HG03135 (cell line): Measurements from ENCODE around the gene TMC3.

ENCODE experiments used
- ATAC-seq: cut with Tn5 transposase; IDR thresholded peaks from one replicate; pipeline ENCODE4 v1.9.1; 2021; ENCODE audit warnings: mild to moderate bottlenecking, moderate library complexity; ENCODE audit not compliant: unreplicated experiment

Gene TMC3

DNA sequence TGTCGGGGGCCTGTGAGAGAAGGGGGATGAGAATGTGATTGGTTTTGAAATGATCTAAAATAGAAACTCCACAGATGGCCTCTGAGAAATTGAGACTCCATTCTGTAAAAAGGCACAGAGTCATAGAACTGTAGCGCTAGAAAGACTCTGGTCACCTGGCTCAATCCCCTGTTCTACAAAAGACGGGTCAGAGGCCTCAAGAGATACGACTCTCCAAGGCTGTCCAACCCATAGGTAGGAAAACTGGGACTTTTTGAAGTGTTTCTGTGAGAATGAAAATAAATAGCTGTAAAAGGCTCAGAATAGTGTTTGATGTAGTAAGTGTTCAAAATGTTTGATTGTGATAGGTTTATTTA is 11.7 kb upstream of the TMC3 start:
- ATAC-seq = no peak

DNA sequence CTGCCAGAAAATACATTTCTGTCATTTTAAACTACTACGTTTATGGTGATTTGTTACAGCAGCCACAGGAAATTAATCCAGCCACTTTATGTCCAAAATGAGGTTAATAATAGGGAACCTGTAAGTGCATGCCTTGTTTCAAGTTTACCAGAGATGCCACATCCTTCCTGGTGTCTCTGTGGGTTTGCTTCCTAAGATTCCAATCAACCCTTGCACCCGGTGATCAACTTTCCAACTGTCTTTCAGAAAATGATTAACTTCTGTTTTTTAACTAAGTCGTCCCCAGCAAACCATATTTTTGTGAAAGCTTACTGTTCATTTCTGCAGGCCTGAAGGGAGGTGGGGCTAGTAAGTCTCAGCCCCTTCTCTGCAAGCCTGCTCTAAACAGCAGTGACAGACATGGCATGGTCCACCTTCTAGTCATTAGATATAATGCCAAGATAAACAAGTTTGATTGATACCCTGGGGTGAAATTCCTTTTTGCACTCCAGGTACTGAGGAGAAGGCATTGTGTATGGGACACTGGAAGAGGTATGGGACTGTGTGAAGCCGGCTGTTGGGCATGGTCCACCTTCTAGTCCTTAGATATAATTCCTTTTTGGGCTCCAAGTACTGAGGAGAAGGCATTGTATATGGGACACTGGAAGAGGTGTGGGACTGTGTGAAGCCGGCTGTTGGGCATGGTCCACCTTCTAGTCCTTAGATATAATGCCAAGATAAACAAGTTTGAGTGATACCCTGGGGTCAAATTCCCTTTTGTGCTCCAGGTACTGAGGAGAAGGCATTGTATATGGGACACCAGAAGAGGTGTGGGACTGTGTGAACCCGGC is 11.1 kb upstream of the TMC3 start:
- no peak for ATAC-seq

- no peak for ATAC-seq
Observed at GRCh38 chr15:81381720-81382119, 7.7 kb upstream of the TMC3 start.

- ATAC-seq = no peak
Observed at GRCh38 chr15:81380668-81381067, 6.7 kb upstream of the TMC3 start.

- ATAC-seq = no peak
Observed at GRCh38 chr15:81380203-81380602, 6.2 kb upstream of the TMC3 start.

DNA sequence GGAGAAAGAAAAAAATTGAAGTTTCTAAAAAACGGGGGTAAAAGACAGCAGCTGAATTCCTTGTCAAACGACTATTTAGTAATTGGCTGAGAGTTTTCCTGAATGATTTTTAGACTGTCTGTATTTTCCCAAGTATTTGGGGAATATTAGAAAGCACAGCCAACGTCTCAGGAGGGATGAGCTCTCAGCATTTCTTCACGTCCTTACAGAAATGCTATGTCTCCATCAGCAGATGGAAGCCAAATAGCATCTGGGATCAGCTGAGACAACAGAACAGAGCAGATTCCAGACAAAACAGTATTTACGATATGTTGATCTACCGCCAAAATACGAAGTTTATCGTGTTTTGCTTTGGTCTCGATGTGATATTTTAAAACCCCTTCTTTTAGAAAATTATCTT is 5.3 kb upstream of the TMC3 start:
- ATAC-seq = no peak

DNA sequence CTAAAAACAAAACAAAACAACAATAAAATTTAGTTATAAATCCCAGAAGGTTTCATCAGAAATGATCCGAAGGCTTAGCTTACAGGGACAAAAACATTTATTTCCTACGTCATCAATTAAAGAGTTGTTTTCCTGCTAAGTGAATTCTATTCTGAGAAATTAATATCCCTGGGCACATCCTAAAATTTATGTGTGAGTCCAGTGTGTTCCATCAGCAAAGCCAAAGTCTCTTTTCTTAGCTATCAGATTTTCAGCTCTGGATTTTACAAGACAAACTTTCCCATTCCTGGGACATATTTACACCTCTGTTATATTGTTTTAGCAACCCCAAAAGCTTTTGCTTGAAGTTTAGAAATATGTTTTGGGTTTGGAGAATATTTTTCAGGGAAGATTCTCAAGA is 4.4 kb upstream of the TMC3 start:
- no peak for ATAC-seq

- no peak for ATAC-seq
Observed at GRCh38 chr15:81377871-81378270, 3.9 kb upstream of the TMC3 start.

DNA sequence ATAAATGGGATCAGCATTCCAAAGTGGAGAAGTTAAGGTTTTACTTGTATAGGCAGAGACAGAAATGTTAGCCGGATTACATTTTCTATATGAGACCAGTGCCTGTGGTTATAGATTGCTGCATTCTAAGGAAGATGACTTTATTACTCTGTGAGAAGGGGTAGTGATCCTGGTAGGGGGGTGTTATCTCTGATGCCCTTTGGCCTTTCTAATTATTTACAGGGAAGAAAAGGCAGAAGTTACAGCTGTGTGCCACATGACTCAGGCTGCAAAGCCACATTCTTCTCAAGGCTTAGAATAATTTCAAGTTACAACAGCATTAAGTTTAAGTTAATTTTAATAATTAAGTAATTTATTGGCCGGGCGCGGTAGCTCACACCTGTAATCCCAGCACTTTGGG is 2.2 kb upstream of the TMC3 start:
- ATAC-seq = no peak

DNA sequence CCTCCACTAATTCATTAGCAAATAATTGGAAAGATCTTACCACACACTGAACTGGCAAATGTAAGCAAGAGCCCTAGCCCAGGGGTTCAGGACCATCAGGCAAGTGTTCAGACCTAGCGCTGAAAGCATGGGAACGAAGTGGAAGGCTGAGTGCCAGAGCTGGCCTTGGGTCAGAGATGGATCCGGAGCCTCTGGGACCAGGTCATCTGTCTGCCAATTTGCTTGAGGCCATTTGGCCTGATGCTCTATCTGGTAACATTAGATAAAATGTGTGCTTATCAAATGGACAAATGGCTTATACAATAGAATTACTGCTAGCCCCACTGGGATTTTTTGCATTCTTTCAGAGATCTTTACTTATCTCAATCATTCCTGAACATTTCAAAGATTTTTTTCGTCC is 1.4 kb upstream of the TMC3 start:
- no peak for ATAC-seq

DNA sequence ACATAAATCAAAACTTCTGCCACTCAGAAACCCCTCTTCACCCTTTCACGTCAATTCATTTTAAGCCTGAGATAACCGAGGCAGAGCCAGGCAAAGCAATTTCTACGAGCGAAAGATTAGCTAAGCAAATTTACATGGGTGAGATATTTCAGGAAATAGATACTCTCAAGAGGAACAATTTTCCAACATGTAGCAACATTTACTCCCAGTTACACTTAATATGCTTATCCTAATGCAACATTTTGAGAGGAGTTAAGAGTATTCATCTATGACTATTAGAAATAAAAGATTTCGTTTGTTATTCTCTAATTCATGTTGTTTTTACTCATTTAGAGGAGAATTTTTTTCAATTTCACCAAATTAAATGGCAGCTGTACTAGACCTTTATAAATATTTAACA is 837 bp downstream of the TMC3 start:
- no peak for ATAC-seq

- no peak for ATAC-seq
Observed at GRCh38 chr15:81372575-81372974, 1.4 kb downstream of the TMC3 start.

- ATAC-seq = no peak
Observed at GRCh38 chr15:81363718-81364500, 10.1 kb downstream of the TMC3 start.

GRCh38 chr15:81363276-81363675 is 10.7 kb downstream of the TMC3 start:
- no peak for ATAC-seq

GRCh38 chr15:81362790-81363189 is 11.2 kb downstream of the TMC3 start:
- no peak for ATAC-seq

DNA sequence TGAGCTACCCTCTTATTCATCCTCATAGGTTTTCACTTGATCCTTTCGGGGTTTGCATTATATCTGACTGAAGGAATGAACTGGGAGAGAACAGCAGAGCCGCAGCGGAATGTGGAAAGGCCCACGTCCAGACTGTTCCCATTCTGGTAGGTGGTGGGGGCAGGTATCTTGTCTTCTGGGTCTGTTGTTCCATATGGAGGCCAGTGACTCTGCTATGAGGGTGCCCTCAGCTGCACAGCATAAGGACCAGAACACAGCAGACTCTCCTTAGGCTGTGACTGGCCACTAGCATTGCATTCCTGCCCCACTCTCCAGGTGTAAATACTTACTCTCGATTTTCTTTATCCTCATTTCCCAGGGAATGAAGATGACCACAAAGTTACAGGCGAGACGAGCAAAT is 12.1 kb downstream of the TMC3 start:
- no peak for ATAC-seq

DNA sequence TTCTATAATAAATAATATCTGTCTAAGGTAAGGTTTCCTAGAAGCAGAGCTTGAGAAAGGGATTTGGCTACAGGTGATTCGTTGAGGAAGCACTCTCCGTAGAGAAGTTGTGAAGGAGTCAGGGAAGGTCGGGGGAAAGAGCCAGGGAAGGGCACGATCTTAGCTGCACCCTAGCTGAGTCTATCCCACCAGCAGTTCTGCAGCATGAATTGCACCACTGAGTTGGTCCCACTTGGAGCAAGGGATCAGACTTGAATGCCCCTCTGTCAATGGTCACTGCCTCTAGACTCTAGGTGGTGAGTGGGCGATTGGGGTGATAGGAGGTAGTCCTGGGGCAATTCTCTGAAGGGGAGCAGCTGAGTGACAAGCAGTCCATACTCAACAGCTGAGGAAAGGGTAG is 13.5 kb downstream of the TMC3 start:
- no peak for ATAC-seq

DNA sequence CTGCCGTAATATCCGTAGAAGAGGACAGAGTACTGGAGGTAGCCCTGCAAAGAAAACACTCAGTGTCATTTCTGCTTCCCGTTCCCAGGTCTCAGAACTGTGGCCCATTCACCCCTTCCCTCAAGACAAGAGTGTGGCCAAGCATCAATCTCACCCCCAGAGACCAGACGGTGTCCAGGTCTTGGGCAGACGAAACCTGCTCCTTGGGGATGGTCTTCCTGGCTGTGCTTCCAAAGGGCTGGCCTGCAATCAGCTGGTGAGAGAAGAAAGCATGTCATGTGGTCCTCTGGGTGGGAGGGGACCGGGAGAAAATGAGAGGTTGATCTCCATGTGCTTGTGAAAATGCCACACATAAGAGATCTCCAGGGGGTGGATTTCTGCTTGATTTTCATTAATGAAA is 15.8 kb downstream of the TMC3 start:
- no peak for ATAC-seq

DNA sequence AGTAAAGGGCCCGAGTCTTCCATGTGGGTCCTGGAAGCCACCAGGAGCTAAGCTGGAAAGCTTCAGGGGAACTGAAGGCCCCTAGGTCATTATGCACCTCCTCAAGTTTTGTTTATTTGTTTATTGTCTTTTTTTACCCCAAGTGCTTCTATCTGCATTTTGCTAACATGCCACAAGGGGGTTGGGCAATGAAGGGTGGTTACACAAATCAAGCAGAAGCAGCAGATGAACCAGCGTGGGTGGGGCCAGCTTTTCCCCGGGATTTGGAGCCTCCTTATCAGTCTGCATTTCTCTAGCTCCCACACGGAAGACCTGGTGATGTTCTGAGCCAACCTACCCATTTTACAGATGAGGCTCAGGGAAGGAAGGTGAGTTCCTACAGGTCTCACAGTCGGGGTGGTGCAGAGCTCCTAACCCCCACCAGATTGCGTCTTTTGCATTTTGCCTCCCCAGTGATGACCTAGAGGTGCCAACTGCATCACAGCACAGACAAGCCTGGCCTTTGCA is 16.8 kb downstream of the TMC3 start:
- ATAC-seq = no peak

GRCh38 chr15:81356252-81356651 is 17.8 kb downstream of the TMC3 start:
- no peak for ATAC-seq

GRCh38 chr15:81351651-81352050 is 22.4 kb downstream of the TMC3 start:
- ATAC-seq = no peak

- no peak for ATAC-seq
Observed at GRCh38 chr15:81349271-81349670, 24.7 kb downstream of the TMC3 start.
